Activated naive CD4-positive, alpha-beta T cell (primary cell): Measurements from ENCODE around the gene SMAD4.
"Not testable (repeated sequence)": the region's sequence is repeated elsewhere in the genome, so short reads cannot be mapped to it uniquely, and the experiment has no call there.

Source experiments
- DNase-seq, 4 experiments: peaks; one replicate each; lab custom pipeline; 2025; lab: John Stamatoyannopoulos, UW

SMAD4 gene

DNA sequence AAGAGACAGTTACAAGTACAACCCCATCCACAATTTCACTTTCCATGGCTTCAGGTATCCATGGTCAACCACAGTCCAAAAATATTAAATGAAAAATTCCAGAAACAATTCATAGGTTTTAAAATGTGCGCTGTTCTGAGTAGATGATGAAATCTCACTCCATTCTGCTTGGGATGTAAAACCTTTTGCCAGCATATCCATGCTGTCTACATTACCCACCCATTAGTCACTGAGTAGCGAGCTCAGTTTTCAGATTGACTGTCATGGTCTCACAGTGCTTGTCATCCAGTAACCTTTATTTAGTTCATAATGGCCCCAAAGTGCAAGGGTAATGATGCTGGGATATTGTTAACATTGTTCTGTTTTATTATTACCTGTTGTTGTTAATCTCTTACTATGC is 40.5 kb downstream of the SMAD4 start:
- no peak for DNase-seq

DNA sequence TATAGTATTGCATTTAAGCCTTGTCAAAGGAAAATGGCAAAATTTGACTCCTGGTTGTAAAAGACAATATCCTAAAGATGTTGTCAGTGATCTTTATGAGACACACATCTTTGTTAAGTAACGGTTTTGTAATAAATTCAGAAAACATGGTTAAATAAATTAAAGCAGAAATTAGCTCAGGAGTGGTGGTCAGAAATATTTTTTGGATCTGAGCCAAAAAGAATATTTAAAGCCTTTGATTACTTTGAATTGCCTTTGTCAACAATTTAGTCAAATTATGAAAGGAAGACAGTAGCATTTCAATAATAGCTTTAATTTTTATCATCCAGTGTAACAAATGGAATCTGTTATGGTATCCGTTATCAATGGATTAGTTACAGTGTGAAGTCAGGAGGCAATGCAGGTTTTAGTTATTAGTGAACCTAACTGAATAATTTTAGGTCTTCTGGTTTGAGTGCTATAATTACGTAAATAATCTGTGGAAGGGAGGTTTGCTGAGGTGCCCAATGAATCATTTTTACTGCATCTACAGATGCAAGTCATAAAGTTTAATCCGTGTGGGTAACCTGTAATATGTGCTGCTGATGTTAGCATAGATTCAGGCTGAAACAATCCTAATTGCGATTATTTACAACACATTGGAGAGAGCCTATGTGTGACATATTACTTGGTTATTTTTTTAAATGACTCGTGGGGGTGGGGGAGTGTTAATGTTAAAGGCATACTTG is 42.7 kb downstream of the SMAD4 start:
- DNase-seq, result no peak

DNA sequence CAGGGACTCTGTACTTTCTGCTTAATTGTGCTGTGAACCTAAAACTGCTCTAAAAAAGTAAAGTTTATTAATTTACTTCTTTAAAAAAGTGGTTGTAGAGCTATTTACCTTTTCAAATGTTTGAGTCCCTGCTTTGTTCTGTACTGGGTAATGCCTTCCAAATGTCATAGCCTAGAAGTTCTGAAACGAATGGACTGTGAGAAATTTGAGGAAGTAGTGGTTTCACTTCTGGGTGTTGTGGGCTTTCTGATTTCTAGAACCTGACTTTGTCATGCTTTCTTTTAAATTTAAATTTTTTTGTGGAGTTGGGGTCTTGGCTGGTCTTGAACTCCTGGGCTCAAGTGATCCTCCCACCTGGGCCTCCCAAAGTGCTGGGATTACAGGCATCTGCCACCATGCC is 44.6 kb downstream of the SMAD4 start:
- DNase-seq, result no peak

DNA sequence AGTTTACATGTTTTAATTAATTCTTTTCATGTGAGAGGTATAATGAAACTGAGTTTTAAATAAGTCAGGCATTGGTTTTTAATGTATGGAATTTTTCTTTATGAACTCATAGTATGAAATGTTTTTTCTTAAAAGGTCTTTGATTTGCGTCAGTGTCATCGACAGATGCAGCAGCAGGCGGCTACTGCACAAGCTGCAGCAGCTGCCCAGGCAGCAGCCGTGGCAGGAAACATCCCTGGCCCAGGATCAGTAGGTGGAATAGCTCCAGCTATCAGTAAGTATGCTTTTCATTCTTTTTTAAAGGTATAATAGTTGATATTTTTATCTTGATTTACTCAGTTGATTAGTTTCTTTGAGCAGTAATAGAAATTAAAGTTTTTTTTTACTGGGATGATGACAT is 46.5 kb downstream of the SMAD4 start:
- no peak for DNase-seq

DNA sequence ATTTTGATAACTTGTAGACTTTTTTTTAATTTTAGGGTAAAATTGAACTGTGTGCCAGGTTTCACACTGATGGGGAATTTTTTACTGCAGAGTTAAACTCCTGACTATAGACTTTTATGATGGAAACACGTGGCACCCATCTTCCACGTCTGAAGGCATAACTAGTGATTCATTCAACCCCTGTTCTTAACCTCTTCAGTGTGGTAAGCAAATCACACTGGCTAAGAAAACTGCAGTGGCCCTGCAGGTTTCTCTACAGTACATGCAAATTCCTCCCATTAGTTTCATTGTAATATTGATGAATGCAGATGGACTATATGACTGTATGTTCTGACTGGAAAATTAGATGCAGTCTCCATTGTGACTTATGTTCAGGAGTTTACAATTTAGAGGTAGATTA is 47.2 kb downstream of the SMAD4 start:
- DNase-seq, result no peak

DNA sequence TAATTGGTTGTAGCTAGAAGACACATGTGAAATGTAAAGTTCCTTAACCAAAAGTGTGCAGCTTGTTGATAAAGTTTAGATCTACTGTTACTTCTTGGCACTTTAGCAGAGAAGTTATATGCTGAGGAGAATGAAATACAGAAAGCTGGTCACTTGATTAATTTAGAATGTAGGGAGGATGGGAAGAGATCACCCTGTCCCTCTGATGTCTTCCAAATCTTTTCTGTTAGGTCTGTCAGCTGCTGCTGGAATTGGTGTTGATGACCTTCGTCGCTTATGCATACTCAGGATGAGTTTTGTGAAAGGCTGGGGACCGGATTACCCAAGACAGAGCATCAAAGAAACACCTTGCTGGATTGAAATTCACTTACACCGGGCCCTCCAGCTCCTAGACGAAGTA is 48.0 kb downstream of the SMAD4 start:
- DNase-seq, result no peak

DNA sequence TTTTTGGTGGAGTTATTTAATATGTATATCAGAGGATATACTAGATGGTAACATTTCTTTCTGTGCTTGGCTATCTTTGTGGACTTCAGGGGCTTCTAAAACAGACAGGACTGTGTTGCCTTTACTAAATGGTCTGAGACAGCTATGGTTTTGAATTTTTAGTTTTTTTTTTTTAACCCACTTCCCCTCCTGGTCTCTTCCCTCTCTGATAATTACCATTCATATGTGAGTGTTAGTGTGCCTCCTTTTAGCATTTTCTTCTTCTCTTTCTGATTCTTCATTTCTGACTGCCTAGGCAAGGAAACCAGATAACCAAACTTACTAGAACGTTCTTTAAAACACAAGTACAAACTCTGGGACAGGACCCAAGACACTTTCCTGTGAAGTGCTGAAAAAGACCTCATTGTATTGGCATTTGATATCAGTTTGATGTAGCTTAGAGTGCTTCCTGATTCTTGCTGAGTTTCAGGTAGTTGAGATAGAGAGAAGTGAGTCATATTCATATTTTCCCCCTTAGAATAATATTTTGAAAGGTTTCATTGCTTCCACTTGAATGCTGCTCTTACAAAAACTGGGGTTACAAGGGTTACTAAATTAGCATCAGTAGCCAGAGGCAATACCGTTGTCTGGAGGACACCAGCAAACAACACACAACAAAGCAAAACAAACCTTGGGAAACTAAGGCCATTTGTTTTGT is 52.7 kb downstream of the SMAD4 start:
- DNase-seq, result no peak

DNA sequence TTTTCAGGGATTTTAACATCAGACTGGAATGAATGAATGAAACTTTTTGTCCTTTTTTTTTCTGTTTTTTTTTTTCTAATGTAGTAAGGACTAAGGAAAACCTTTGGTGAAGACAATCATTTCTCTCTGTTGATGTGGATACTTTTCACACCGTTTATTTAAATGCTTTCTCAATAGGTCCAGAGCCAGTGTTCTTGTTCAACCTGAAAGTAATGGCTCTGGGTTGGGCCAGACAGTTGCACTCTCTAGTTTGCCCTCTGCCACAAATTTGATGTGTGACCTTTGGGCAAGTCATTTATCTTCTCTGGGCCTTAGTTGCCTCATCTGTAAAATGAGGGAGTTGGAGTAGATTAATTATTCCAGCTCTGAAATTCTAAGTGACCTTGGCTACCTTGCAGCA is 53.4 kb downstream of the SMAD4 start:
- DNase-seq, result no peak

DNA sequence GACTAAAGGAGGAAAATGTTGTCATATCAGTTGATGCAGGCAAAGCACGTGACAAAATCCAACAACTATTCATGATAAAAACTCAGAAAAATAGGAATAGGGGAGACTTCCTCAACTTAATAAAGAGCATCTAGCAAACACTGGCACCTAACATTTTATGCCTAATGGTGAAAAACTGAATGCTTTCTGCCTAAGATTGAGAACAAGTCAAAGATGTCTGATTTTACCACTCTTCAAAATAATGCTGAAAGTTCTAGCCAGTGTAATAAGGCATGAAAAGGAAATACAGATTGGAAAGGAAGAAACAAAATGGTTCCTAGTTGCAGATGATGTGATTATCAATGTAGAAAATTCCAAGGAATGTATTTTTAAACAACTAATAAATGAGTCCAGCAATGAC is 58.4 kb downstream of the SMAD4 start:
- no peak for DNase-seq

DNA sequence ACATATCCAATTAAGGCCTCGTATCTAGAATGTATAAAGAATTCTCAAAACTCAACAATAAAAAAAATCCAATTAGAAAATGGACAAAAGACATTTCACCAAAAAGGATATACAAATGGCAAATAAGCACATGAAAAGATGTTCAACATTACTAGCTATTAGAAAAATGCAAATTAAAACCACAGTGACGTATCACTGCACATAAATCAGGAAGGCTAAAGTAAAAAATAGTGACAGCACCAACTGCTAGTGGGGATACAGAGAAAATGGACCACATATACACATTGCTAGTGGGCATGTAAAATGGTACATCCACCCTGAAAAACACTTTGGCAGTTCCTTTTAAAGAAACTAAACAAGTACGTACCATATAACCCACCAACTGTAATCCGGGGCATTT is 59.7 kb downstream of the SMAD4 start:
- no peak for DNase-seq

DNA sequence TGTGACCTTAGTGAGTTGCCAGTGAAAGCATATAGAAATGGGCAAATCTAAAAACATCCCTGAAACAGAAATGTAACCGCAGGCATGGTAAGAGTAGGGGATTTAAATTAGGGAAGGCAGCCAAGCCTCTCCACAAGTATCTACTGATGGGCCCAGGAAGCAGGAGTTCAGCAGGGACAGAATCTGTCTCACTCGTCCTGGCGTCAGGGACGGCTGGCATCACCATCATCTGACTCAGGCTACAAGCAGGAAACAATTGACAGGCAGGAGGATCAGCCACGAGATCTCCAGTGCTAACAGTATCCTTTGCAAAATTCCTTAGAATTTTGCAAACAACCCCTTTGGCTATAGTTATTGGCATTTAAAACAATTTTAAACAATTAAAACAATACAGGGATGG is 61.3 kb downstream of the SMAD4 start:
- DNase-seq, result no peak

DNA sequence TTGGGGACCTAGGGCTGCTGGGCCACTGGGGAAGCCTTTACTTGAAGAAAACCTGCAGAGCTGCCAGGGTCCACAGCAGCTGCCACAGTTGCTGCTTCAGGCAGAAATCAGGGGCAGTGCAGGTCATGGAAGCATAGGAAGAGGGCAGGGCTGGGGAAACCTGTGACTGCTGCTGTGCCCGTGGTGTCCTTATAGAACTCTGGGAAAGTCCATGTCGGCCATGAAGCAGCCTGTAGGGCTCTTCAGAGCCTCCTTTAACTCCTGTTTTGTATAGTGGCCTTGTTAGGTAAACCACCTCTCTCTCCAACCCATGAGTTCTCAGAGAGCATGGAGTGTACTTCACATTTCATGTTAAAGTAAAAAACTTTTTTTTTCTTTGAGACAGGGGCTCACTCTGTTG is 62.1 kb downstream of the SMAD4 start:
- DNase-seq, result no peak

DNA sequence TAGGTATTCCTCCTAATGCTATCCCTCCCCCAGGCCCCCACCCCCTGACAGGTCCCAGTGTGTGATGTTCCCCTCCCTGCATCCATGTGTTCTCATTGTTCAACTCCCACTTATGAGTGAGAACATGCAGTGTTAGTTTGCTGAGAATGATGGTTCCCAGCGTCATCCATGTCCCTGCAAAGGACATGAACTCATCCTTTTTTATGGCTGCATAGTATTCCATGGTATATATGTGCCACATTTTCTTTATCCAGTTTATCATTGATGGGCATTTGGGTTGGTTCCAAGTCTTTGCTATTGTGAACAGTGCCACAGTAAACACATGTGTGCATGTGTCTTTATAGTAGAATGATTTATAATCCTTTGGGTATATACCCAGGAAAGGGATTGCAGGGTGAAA is 63.0 kb downstream of the SMAD4 start:
- DNase-seq, result not testable (repeated sequence)

DNA sequence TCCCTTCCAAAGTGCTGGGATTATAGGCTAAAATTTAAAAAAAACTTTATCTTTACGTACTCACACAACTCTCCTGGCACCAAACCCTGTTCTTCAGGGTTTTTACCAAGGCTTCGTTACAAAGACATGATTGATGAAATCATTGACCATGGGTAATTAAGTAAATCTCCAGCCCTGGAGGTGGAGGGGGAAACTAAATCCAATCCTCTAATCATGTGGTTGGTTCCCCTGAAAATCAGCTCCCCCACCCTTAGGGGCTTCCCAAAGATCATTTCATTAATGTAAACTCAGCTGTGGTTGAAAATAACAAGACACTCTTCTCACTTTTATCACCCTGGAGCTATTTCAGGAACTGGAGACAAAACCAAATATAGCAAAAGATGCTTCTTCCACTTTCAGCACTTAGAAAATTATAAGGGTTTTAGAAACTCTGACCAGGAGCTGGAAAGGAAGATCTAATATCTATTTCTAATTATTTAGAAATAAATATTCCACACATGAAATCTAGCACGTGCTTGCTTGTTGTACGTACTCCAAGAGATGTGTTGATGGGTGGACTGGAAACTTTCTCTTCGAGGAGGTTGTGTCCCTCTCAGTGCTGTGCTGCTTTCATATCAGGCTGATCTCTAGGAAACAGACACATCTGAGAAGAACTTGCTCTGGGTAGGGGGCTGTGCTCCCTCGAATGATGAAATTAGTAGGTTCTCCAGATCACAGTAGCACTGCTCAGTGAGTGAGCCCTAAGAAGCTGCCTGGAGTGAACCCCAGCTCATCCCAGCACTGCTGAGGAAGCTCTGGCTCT is 67.2 kb downstream of the SMAD4 start:
- DNase-seq, result no peak

DNA sequence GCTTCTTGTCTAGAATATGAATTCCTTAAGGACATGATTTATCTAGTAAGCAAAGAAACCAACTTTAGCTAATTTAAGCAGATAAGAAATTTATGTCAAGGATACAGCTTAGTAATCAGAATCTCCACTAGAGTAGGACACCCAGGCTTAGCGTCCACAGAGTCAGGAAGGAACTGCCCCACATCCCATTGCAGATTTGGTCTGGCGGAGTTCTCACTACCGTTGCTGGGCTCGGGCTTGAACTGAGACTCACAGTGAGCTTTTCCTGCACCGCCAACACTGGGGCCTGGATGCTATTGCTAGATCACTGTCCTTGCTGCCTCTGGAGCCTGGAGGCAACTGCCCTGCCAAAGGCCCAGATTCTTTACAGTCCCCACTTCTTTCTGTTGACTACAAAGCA is 68.1 kb downstream of the SMAD4 start:
- DNase-seq, result no peak

DNA sequence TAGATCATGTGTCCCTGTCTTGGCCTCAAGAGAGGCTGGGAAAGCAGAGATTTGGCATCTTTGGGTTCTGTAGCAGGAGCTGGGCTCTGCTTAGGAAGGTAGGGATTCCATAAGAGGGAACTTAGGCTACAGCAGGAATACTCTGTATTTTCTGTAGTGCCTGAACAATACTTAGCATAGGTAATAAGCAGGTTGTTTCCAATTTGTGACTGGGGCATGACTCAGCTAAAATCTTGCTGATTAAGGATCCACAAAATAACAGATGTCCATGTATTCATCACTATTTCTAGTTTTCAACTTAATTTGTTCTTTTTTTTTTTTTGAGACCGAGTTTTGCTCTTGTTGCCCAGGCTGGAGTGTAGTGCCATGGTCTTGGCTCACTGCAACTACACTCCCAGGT is 68.5 kb downstream of the SMAD4 start:
- DNase-seq, result no peak

DNA sequence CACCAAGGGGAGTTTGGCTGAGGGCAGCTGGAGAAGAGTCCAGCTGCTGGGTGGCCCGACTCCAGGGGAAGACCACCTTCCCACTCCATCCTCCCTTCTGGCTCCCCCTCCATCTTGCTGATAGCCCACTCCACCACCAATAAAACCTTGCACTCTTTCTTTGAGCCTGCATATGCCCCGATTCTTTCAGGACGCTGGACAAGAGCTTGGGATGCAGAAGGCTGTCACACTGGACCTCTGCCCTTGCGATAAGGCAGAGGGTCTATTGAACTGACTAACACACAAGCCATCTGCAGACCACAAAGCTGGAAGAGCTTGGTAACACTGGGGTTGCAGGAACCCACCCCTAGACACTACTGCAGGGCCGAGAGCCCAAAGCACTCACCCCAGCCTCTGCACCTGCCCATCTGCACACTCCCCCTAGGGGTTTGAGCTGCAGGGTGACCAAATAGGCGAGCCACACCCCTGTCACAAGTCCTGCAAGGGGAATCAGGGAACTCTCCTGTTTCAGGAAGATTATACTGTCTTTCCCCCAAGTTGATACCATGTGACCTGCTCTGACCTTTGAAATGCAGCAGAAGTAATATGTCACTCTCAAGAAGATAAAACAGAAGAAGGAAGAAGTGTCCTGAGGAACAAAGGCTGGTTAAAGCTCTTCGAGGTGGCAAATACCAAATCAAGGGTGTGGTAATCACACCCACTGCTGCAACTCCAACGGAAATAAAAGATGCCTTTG is 70.5 kb downstream of the SMAD4 start:
- no peak for DNase-seq

DNA sequence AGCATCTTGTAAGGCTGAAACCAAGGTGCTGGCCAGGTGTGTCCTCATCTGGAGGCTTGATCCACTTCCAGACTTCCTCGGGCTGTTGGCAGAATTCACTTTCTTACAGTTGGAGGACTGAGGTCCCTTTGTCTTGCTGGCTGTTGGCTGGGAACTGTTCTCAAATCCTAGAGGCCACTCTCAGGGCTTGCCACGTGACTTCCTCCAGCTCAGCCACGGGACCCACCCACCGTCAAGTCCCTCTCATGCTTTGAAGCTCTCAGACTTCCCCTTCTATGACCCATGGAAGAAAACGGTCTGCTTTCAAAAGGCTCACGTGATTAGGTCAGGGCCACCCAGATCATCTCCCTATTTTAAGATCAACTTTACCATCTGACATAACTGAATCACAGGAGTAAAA is 77.1 kb downstream of the SMAD4 start:
- no peak for DNase-seq

DNA sequence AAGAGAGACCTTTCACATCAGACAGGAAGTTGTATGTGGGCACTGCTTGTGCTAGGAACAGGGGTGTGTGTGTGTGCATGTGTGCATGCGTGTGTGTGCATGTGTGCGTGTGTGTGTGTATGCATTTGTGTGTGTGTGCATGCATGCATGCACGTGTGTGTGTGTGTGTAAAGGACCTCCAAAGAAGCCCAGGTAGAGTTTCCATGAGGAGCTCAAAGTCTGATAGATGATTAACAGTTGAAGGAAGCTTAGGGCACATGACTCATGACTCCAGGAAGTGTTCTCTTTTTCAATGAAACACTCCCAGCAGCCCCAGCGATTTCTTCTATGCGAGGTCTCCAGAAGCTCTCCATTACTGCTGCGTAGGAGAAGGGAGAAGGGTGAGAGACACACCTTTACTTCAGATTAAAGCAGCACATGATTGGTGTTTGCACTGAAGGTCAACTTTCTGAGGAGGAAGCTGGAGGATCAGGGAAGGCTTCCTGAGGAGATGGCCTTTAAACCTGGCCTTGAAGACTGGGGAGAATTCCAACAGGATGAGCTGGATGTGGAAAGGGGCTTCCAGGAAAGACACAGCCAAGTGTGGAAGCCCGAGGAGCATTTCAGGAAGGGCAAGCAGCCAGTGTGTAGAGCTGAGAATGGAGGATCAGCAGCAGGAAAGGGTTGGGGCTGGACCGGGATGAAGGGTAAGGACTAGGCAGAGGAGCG is 77.7 kb downstream of the SMAD4 start:
- DNase-seq, result no peak

DNA sequence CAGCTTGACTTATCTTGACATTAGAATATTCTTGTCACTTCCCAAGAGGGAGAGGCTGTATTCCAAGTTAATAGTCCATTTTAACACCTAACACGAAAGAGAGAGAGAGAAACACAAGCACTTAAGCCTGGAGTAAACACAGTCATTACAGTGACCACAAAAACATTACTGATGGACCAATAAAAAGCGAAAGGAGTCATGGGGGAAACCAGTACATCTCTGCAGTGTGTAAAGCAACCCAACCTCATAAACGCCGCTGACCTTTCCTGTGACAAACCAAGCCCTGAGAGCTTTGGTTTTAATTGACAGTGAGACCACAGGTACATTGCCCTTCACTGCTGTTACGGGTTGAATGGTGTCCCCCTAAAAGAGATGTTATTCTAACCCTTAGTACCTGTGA is 78.3 kb downstream of the SMAD4 start:
- no peak for DNase-seq

DNA sequence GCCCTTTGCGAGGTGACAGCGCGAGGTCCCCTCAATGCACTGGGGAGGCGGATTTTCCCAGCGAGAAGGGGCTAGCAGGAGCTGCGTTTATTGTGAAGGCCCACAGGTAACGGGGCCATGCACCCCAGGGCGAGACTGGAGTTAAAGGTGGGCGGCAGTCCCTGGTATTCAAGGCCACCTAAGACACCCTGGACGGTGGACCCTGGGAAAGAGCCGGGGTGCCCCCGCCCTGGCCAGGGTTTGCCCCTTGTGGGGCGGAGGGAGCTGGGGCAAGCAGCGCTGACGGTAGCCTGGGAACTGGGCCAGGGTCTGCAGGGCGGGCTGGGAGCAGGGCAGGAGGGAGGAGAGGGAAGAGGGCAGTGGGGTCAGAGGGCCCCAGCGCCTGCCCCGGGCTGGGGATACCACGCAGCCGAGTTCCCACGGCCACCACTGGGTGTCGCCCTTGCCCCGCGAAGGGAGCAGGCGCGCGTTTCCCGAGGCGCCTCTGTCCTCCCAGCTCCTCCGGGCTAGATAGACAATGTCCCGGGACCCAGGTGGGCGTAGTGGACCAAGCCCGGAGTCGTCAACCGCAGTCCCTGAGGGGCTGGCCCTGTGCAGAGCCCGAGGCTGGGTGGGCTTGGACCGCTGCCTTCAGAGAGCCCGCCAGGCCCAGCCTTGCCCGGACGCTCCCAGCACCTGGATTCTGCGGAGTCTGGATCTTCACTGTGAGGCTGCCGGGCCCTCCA is 80.2 kb downstream of the SMAD4 start:
- peak; percentile 49 to 73 (median 56) for DNase-seq
